GM18517 (cell line): ENCODE results near the gene ACTR3.
"Not testable (repeated sequence)": the region's sequence is repeated elsewhere in the genome, so short reads cannot be mapped to it uniquely, and the experiment has no call there.

Source experiments
- ATAC-seq: cut with Tn5 transposase; IDR thresholded peaks from one replicate; pipeline ENCODE4 v1.9.1; 2021; ENCODE audit warnings: mild to moderate bottlenecking, moderate library complexity; ENCODE audit not compliant: unreplicated experiment

The ACTR3 gene

DNA sequence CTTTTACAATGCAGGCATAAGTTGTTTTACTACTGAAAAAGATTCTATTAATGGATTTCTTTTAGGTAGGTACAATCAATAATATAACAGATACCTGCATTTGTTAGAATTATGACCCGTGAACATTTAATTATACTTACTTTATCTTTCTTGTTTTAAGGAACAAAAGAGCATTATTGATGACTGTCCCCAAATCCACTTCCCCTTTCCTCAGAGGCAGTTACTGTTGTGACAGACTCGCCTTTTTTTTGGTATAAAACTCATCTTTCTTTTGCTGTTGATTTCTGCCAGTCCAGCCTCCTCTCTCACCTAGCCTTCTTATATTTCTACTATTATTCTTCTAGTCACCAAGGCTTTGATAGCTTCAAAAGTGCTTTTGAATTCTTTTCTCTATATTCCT, 12.1 kb downstream of the ACTR3 start:
- ATAC-seq = no peak

DNA sequence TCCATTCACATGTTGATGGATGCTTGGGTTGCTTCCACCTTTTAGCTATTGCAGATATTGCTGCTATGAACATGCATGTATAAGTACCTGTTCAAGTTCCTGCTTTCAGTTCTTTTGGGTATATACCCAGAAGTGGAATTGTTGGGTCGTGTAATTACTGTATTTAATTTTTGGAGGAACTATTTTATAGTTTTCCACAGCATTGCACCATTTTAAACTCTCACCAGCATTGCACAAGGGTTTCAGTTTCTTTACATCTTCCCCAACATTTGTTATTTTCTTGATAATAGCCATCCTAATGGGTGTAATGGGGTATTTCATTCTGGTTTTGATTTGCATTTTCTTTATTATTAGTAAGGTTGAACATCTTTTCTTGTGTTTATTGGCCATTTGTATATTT, 16.0 kb downstream of the ACTR3 start:
- no peak for ATAC-seq

DNA sequence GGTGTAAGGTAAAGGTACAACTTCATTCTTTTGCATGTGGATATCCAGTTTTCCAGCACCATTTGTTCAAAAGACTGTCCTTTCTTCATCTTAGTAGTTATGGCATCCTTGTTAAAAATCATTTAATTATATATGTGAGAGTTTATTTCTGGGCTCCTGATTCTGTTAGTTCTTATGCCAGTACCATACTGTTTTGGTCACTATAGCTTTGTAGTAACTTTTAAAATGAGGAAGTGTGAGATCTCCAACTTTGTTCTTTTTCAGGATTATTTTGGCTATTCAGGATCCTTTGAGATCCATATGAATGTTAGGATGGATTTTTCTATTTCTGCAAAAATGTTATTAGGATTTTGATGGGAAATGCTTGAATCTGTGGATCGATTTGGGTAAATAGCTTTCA, 16.8 kb downstream of the ACTR3 start:
- no peak for ATAC-seq

DNA sequence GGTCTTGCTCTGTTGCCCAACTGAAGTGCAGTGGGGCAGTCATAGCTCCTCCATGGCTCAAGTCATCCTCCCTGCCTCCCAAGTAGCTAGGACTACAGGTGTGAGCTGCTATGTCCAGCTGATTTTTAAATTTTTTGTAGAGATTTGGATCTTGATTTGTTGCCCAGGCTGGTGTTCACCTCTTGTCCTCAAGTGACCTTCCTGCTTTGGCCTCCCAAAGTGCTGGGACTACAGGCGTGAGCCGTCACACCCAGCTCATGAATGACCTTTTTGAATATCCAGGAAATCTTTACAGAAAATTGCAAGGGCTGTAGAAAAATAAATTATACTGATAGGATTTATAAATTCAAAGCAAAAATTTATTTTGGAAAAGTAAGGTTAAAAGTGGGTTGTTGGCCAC, 17.4 kb downstream of the ACTR3 start:
- no peak for ATAC-seq

DNA sequence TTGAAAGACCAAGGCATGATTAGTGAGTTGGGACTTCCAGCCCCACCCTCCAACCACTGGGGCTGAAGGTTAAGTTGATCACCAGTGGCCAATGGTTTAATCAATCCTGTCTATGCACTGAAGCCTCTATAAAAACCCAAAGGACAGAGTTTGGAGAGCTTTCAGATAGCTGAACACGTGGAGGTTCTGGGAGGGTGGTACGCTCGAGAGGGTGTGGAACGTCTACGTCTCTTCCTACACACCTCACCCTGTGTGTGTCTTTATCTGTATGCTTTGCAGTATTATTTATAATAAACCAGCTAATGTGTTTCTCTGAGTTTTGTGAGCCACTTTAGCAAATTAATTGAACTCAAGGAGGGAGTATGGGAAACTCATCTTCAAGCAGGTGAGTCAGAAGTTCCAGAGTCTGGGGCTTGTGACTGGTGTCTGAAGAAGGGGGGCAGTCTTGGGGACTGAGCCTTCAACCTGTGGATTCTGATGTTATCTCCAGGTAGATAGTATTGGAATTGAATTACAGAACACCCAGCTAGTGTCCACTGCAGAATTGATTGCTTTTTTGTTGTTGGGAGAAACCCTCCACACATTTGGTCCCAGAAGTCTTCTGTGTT, 20.3 kb downstream of the ACTR3 start:
- ATAC-seq = no peak

DNA sequence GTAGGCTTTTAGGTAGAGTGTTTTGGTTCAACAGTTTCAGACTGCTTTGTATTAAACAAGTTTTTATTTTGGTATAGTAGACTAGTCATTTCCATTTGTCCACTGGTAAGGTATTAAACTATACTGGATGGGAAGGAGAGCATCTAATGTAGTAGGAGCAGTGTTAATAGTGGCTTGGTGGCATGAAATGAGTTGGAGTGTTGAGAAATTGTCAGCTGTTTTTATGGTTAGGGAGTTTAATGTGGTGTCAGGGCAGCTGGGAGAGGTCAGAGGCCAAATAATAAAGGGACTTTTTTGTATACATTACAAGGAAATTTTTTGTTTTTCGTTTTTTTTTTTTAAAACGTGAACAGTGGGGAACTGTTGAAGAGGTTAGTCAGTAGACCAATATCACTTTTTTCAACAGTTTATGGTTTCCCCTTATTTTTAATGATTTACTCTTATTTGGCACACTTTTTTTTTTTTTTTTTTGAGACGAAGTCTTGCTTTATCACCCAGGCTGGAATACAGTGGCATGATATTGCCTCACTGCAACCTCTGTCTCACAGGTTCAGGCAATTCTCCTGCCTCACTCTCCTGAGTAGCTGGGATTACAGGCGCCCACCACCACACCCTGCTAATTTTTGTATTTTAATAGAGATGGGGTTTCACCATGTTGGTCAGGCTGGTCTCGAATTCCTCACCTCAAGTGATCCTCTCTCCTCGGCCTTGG, 21.2 kb downstream of the ACTR3 start:
- no peak for ATAC-seq

DNA sequence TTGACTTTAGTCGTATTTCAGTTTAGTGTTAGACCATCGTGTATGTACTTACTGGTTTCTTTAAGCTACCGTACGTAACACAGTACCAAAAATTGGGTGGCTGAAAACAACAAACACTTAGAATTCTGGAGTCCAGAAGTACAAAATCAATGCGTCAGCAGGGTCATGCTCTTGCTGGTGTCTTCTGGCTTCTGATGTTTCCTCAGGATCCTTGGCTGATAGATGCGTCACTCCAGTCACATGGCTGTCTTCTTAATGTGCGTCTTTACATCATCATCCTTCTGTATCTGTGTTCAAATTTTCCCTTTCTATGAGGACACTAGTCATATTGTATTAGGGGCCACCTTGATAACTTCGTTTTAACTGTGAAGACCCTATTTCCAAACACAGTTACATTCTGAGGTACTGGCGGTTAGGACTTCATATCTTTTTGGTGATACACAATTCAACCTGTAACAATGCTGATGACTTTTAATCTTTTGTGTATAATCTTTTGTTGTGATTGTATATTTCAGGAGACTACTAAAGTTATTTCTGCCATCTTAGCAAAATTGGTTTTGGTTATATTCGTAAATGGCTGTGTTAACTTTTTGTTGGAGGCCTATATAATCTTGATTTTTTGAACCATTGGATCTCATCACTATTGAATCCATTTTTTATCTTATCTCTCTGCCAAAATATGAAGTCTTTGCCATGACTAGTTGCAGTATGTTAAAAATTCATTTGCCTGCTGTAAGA, 25.4 kb downstream of the ACTR3 start:
- ATAC-seq = no peak

DNA sequence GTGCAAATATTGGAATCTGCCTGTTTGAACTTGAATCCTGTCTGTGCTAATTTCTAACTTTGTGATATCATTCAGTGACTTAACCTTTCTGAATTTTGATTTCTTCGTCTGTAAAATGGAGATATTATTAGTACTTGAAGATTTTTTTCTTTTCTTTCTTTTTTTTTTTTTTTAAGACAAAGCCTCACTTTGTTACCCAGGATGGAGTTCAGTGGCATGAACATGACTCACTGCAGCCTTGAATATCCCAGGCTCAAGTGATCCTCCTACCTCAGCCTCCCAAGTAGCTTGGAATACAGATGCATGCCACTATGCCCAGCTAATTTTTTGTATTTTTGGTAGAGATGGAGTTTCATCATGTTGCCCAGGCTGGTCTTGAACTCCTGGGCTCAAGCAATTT, 28.3 kb downstream of the ACTR3 start:
- ATAC-seq = no peak

DNA sequence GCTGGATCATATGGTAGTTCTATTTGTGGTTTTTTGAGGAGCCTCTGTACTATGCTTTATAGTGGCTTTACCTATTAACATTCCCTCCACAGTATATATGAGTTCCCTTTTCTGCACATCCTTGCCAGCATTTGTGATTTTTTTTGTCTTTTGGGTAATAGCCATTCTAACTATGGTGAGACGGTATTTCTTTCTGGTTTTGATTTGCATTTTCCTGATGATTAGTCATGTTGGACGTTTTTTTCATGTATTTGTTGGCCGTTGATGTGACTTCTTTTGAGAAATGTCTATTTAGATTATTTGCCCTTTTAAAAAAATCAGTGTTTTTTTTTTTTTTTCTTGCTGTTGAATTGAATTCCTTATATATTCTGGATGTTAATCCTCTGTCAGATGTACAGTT, 31.1 kb downstream of the ACTR3 start:
- no peak for ATAC-seq

DNA sequence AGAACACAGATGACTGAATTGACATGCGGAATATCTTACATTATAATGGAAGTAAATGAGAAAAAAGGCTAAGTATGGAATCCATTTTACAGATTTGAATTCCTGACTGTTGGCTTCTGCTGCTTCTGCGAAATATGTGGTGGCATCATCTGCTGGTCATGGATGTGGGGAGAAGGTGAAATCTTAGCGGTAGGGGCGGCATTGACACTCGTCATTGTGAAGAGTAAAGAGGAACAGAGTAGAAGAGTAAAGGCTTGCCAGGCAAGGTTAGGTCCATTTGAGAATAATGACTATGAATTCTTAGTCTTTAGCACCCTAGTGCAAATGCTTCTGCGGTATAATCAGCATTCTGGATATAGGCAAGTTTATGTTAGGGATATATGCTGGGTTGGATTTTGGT, 32.4 kb downstream of the ACTR3 start:
- no peak for ATAC-seq

DNA sequence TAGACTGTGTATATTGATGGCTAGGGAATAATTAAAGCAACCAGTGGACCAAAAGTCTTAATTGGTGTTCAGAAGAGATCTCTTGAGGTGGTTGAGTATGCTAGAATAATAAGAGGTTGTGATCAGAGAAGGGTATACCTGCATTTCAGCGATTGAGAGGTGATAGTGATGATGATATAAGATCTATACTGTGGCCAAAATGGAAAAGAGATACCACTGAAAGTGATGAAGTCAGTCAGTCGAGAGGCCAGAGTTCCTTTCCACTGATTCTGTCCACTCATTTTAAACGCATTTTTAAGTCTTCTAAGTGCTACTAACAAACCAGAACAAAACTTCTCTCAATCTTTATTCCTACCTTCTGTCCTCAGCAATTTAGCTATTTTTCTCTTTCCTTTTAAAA, 32.9 kb downstream of the ACTR3 start:
- ATAC-seq = no peak

DNA sequence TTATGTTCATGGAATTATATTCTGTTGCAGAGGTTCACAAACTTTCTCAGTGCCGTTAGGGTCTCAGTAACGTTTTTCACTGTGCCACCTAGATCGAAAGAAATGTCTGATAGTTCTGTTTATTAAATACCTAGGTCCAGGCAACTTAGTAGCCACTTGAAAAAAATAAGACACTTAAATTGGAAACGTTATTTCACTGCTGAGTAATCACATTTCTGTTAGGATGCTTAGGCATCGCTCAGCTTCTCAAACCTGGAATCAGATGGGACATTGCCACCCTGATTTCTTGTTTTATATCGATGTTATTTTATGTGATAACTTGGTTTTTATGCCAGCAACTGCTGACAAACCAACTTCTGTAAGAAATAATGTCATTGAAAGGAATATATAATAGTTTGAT, 36.0 kb downstream of the ACTR3 start:
- no peak for ATAC-seq

DNA sequence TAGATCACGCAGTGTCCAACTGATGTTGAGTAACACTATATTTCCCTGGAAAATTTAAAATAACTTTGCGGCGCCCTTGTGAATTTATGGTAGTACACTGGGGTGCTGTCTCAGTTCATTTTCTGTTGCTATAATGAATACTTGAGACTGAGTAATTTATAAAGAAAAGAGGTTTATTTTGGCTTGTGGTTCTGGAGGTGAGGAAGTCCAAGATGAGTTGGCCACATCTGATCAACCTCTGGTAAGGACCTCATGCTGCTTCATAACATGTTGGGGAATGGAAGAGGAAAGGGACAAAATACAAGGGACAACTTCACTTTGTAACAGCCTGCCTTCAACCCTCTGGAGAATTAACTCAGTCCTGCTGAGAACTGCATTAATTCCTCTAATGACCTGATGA, 36.4 kb downstream of the ACTR3 start:
- ATAC-seq = no peak

DNA sequence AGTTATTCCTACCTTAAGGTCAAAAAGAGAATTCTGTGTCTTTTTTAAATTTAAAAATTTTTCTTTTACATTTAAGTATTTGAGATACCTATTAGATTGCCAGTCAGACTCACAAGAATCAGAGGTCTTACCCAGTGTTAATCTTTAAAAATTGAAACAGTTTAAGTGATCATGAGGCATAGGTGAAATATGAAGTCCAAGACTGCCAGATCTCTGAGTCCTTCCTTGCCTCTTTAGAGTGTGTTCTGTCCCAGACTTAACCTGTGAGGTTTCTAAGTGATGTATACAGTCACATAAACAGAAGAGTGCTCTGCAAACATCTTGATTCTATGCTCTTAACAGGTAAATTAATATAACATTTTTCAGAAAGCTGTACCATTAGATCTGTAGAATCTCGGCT, 40.6 kb downstream of the ACTR3 start:
- ATAC-seq = no peak

DNA sequence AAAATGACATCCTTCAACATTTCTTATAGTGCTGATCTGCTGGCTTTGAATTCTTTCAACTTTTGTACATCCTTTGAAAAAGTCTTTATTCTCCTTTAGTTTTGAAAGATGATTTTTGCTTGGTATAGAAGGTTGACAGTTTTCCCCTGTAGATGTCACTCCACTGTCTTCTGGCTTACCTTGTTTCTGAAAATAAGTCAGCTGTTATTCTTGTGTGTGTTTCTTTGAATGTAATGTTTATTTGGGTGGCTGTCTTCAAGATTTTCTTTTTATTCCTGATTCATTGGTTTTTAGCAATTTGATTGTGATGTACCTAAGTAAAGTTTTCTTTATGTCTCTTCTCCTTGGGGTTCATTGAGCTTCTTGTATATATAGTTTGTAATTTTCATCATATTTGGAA, 47.6 kb downstream of the ACTR3 start:
- no peak for ATAC-seq

DNA sequence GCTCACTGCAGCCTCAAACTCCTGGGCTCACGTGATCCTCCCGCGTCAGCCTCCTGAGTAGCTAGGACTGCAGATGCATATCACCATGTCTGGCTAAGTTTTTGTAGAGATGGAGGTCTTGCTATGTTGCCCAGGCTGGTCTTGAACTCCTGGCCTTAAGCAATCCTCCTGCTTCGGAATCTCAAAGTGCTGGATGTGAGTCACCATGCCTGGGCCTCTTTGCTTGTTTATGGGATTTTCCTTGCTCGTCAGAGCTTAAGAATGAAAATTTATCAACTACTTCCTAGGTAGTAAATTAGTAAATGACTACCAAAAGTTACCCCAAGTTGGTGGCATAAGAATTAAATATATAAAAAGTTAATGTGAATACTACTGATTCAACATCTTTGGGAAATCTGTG, 51.0 kb downstream of the ACTR3 start:
- no peak for ATAC-seq

DNA sequence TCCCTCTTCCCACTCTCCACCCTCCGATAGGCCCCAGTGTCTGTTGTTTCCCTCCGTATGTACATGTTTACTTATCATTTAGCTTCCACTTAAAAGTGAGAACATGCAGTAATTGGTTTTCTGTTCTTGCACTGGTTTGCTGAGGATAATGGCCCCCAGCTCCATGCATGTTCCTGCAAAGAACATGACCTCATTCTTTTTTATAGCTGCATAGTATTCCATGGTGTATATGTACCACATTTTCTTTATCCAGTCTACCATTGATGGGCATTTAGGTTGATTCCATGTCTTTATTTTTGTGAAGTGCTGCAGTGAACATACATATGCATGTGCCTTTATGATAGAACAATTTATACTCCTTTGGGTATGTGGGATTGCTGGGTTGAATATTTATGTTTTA, 55.9 kb downstream of the ACTR3 start:
- ATAC-seq = not testable (repeated sequence)

DNA sequence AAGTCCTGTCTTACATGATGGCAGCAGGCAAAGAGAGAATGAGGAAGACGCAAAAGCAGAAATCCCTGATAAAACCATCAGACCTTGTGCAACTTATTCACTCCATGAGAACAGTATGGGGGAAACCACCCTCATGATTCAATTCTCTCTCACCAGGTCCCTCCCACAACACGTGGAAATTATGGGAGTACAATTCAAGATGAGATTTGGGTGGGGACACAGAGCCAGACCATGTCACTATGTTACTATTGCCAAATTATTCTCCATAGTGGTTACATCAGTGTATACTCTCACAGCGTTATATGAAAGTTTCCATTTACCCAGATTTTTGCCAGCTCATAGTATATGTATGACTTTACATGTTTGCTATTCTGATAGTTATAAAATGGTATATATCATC, 61.0 kb downstream of the ACTR3 start:
- not testable (repeated sequence) for ATAC-seq

DNA sequence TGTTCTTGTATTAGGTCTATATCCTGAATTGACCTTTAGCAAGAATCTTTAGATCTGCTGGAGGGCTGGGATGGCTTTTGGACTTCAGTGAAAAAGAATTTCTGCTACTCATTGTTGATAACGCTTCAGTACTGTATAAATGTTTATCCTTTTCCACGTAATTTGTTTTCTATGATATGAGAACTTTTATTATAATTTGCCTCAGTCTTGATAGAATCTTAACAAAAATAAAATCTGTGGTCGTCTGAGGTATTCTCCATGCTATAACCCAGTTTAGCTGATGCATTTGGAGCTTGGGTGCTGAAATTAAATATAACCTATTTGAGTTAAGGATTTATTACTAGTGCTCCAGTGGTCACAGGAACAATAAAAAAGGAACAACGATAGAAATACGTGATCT, 71.1 kb downstream of the ACTR3 start:
- ATAC-seq = no peak

DNA sequence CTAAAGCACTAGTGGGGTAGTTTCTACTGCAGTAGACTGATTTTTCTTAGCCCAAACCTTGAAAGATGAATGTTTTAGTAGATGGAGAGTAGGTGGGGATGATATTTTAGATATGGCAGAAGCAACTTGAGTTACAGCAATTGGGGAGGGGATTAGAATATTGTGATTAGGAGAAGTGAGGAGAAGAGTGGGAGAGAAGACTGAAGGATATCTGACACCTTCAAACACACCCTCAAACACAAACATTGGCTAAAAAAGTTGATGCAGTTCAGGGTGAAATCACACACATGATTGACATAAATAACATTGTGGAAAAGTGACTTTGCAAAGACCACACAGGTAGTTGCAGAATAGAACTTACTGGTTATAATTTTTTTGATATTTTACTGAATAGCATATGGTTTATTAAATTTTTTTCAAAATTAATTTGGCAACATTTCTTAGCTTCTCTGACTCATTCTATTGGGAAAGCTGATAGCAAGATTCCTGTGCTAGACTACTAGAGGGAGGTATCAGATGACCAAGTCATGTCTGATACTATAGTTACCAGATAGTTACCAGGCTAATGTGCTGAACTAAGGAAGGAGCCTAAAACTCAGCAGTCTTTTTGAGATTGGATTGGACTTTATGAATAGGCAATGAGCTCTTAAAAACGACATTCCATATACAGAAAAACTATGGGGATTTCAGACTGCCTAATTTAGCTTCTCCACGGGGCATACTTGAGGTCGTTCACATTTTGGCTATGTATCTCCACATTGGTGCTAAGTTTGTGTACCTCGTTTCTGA, 73.0 kb downstream of the ACTR3 start:
- no peak for ATAC-seq

DNA sequence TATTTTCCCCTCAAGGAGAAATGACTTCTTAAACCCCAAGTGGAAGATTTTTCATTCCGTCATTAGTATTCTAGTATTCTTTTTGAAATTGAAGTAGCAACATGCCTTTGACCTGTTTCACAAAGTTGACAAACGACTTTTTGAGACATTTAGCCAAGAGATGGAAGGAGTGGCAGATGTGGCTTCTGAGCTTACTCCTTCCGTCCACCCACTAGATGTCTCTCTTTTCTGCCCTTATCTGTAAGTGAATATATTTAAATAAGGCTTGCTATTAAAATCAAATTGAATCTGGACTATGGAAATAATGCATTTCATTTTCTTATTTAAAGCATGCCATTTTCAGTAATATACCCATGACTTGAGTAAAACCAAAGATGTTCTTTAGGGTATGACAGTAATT, 74.1 kb downstream of the ACTR3 start:
- ATAC-seq = no peak

DNA sequence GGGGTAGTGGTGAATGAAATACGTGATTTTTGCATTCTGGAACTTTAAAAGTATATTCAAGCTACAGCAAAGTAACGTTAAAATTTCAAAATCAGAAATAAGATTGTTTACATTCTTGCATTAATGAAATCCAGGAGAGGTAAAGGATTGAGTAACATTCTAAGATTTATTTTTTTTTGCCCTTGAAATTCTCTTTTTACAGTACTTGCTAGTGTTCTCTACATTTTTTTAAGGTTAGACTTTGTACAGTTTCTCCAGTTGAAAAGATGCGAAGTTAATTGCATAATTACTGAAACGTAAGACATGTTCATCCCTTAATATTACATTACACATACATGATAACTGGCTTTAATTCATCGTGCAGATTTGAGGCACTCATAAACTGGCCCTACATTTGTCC, 74.5 kb downstream of the ACTR3 start:
- ATAC-seq = no peak
